K562 (cell line): Measurements from ENCODE around the gene GLRA3. TPM values are rescaled to one million over a fixed set of nuclear protein-coding genes. Genes with fewer than 3 reads are reported as not detected.

Experiments
- ATAC-seq: fragments of 200-7000 bp; cut with Tn5 transposase; 3 replicates; pipeline ENCODE4 v1.9.1; 2020; ENCODE audit warnings: moderate library complexity
- BruUV-seq: library from RNA; stranded (reverse); fragments of 400-500 nt; replicated peaks from 2 replicates; lab custom pipeline; 2021; lab: Mats Ljungman, UMichigan
- CTCF ChIA-PET: fragments of 300-600 bp; formaldehyde crosslinking; extraction: SDS; loops from one replicate; lab custom pipeline; 2021; ENCODE audit warnings: low intra/inter-chr PET ratio; lab: Yijun Ruan, JAX
- POLR2A ChIA-PET: fragments of 300-600, 350-650 bp; sonication (Branson Sonifier 250); formaldehyde crosslinking; extraction: SDS; loops from one replicate; lab custom pipeline; 2021; ENCODE audit warnings: antibody characterized with exemption, inconsistent platforms; lab: Yijun Ruan, JAX
- DNase-seq, 4 experiments: peaks; one replicate each; pipeline versions ENCODE4 v3.0.0 to v3.0.0-alpha.2; 2011 to 2018; ENCODE audit warnings: low spot score in 3 of 4, mixed read lengths in 3 of 4; ENCODE audit errors: extremely low read depth in 1 of 4
- FAIRE-seq: peaks from 2 replicates; lab custom pipeline; 2011; peaks lifted over from hg19 to GRCh38; lab: Jason Lieb, UNC
- H2AFZ ChIP-seq: 2 replicates; pipeline ENCODE4 v1.6.0; 2011; ENCODE audit warnings: low read depth, low read length, control low read depth, inconsistent platforms
- H3K27ac ChIP-seq: fragments of 200-600 bp; 3 replicates; pipeline ENCODE4 v1.8.0; 2011; ENCODE audit warnings: low read depth, mild to moderate bottlenecking, control low read depth, inconsistent platforms, low read length, moderate library complexity, mixed read lengths; ENCODE audit errors: extremely low read depth
- H3K27me3 ChIP-seq, 2 experiments: fragments of 300-600 bp in 1 of 2; 2 replicates in 1 of 2; 3 replicates in 1 of 2; pipeline versions ENCODE4 v1.6.0 to v1.8.0; 2011; ENCODE audit warnings: inconsistent platforms in 2 of 2, low read length in 2 of 2, mild to moderate bottlenecking in 1 of 2, mixed read lengths in 1 of 2, moderate library complexity in 1 of 2; ENCODE audit not compliant: control insufficient read depth in 2 of 2, insufficient read depth in 2 of 2
- H3K36me3 ChIP-seq: fragments of 300-600 bp; 3 replicates; pipeline ENCODE4 v1.8.0; 2011; ENCODE audit warnings: mild to moderate bottlenecking, low read length, inconsistent platforms; ENCODE audit not compliant: control insufficient read depth, insufficient read depth
- H3K4me1 ChIP-seq, 2 experiments: fragments of 200-600 bp in 1 of 2; replicated peaks in 1 of 2; 2 replicates in 1 of 2; 3 replicates in 1 of 2; pipeline versions ENCODE4 v1.5.1 to v1.8.0; 2011; ENCODE audit warnings: inconsistent platforms in 2 of 2, low read length in 2 of 2, mild to moderate bottlenecking in 1 of 2, mixed read lengths in 1 of 2, moderate library complexity in 1 of 2; ENCODE audit not compliant: control insufficient read depth in 2 of 2, insufficient read depth in 2 of 2
- H3K4me2 ChIP-seq: 2 replicates; pipeline ENCODE4 v1.6.1; 2011; ENCODE audit warnings: low read length, control low read depth, inconsistent platforms, mixed read lengths; ENCODE audit not compliant: insufficient read depth
- H3K4me3 ChIP-seq: fragments of 200-600 bp; sonication (generic), shearing (Covaris generic); 2 replicates; pipeline ENCODE4 v1.5.1; 2016; ENCODE audit warnings: control low read depth, inconsistent platforms
- H3K79me2 ChIP-seq: fragments of 200-600 bp; 3 replicates; pipeline ENCODE4 v1.8.0; 2011; ENCODE audit warnings: low read length, inconsistent platforms; ENCODE audit not compliant: control insufficient read depth, insufficient read depth
- H3K9ac ChIP-seq, 2 experiments: 2 replicates each; pipeline versions ENCODE4 v1.6.0 to v1.6.1; 2011; ENCODE audit warnings: low read depth in 2 of 2, low read length in 2 of 2, control low read depth in 1 of 2, inconsistent platforms in 1 of 2, mild to moderate bottlenecking in 1 of 2, mixed read lengths in 1 of 2; ENCODE audit not compliant: insufficient read depth in 1 of 2
- H3K9me1 ChIP-seq: one replicate; pipeline ENCODE4 v1.6.0; 2011; ENCODE audit warnings: inconsistent platforms, mild to moderate bottlenecking, low read length, moderate library complexity; ENCODE audit not compliant: control insufficient read depth, insufficient read depth
- H3K9me3 ChIP-seq: replicated peaks from 2 replicates; pipeline ENCODE4 v1.5.1; 2011; ENCODE audit warnings: low read depth, low read length, inconsistent platforms; ENCODE audit not compliant: control insufficient read depth, insufficient read depth
- H4K20me1 ChIP-seq: replicated peaks from 2 replicates; pipeline ENCODE4 v1.6.1; 2011; ENCODE audit warnings: low read length, inconsistent platforms, mixed read lengths; ENCODE audit not compliant: control insufficient read depth, insufficient read depth
- ATF3 ChIP-seq, 2 experiments: fragments of 450-650 bp in 1 of 2; sonication (generic) in 1 of 2; formaldehyde crosslinking in 1 of 2; IDR thresholded peaks in 1 of 2; conservative IDR thresholded peaks in 1 of 2; 2 replicates each; pipeline versions ENCODE4 v1.6.1 to v1.8.1; 2016 to 2023; ENCODE audit warnings: mild to moderate bottlenecking in 2 of 2, moderate library complexity in 2 of 2, inconsistent platforms in 1 of 2, missing genetic modification reagents in 1 of 2
- IRF2 ChIP-seq: sonication (generic); formaldehyde crosslinking; IDR thresholded peaks from 2 replicates; pipeline ENCODE4 v1.8.1; 2022; ENCODE audit warnings: mild to moderate bottlenecking, missing genetic modification reagents
- NFYB ChIP-seq: IDR thresholded peaks from 2 replicates; pipeline ENCODE4 v1.6.1; 2011; ENCODE audit warnings: mild to moderate bottlenecking, moderate library complexity; ENCODE audit not compliant: insufficient read length; ENCODE audit errors: extremely low read depth
- POLR2A ChIP-seq: fragments of 450-650 bp; conservative IDR thresholded peaks from 2 replicates; pipeline ENCODE4 v1.6.1; 2016
- POLR3G ChIP-seq: IDR thresholded peaks from 2 replicates; pipeline ENCODE4 v1.6.1; 2011; ENCODE audit not compliant: insufficient read length, insufficient replicate concordance; ENCODE audit errors: extremely low read depth
- RFX7 ChIP-seq: fragments of 250-450 bp; sonication (Bioruptor Pico); IDR thresholded peaks from 2 replicates; pipeline ENCODE4 v1.5.1; 2021; ENCODE audit warnings: mild to moderate bottlenecking
- SAP30 ChIP-seq: fragments of 200-600 bp; sonication (generic); IDR thresholded peaks from 2 replicates; pipeline ENCODE4 v1.6.1; 2012; ENCODE audit warnings: borderline replicate concordance, low read depth, mild to moderate bottlenecking, moderate library complexity, low read length, control low read depth, inconsistent platforms; ENCODE audit not compliant: insufficient read depth, poor library complexity, severe bottlenecking
- SFPQ ChIP-seq: fragments of 200-400 bp; formaldehyde crosslinking; IDR thresholded peaks from 2 replicates; pipeline ENCODE4 v1.6.1; 2017; ENCODE audit warnings: mild to moderate bottlenecking, low read depth, low read length, moderate library complexity
- SIN3B ChIP-seq: fragments of 450-650 bp; IDR thresholded peaks from 2 replicates; pipeline ENCODE4 v1.6.1; 2017; ENCODE audit warnings: low read depth, mild to moderate bottlenecking, moderate library complexity
- SUPT5H ChIP-seq: fragments of 450-650 bp; IDR thresholded peaks from 2 replicates; pipeline ENCODE4 v1.6.1; 2016
- ZBTB5 ChIP-seq: fragments of 450-650 bp; IDR thresholded peaks from 2 replicates; pipeline ENCODE4 v1.6.1; 2017; ENCODE audit warnings: antibody characterized with exemption
- ZNF408 ChIP-seq: fragments of 250-450 bp; sonication (Bioruptor Pico); IDR thresholded peaks from 2 replicates; pipeline ENCODE4 v1.4.0; 2020; ENCODE audit warnings: low read depth, mild to moderate bottlenecking, moderate library complexity
- in situ Hi-C: fragments of 300-500 bp; cut with MboI; formaldehyde crosslinking; loops from 4 replicates; pipeline ENCODE4 v1.15.0; 2018; ENCODE audit warnings: inconsistent platforms, mixed read lengths
- intact Hi-C: fragments of 100-400 bp; cut with micrococcal nuclease; formaldehyde crosslinking; loops from 2 replicates; pipeline ENCODE4 v1.14.2; 2022
- polyA plus RNA-seq, 8 experiments: library from polyadenylated mRNA; depleted of rRNA in 4 of 8; stranded (reverse) in 5 of 8; unstranded in 3 of 8; fragments of >200 nt; fragmentation: Nextera tagmentation in 2 of 8; fragmentation: Illumina TruSeq in 1 of 8; extraction: Ambion mirVana in 2 of 8; extraction: Trizol in 1 of 8; gene quantifications; 2 replicates each; pipeline versions ENCODE4 v1.2.1 to v1.2.3, GENCODE V29; 2011 to 2014; ENCODE audit warnings: inconsistent platforms in 1 of 8, missing spikeins in 1 of 8
- total RNA-seq, 7 experiments: library from RNA; depleted of rRNA in 6 of 7; stranded (reverse); fragments of >200 nt in 6 of 7; fragmentation: Illumina TruSeq in 2 of 7; extraction: Trizol in 2 of 7; gene quantifications; 2 replicates each; pipeline versions ENCODE4 v1.2.1 to v1.2.3, GENCODE V29; 2011 to 2021; ENCODE audit warnings: low replicate concordance in 1 of 7
- TF ChIP-seq, protein P1 (sequence below): sonication (generic); formaldehyde crosslinking; IDR thresholded peaks from 2 replicates; pipeline ENCODE4 v1.8.0; 2023; ENCODE audit warnings: mild to moderate bottlenecking, missing genetic modification reagents

GLRA3 gene
- total and polyA plus RNA-seq, 9 of the 15 experiments (the other 6 are each of a cell fraction or from before 2014, with no cell fraction given): 0.06 to 0.14 (median 0.08) TPM; not detected in 2

DNA sequence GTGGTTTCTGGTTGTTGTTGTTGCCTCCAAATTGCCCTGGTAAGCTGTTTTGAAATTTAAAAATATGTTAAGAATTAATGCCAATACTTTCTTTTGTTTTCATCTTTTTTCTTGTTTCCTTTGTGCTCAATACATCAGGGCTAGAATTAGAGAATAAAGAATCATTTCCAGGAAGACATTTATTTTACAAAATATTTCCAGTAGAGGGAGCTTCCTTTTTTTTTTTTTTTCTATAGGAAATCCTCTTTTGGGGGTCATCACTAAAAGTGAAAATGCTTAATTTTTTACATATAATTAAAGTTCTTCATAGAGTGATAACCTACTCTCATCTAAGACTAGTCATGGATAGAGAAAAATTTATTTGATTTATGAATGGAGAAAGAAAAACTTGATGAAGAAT, 2.4 kb downstream of the GLRA3 start:
- Histone ChIP-seq H3K4me1 (peaks cover 0 to 4% of the 10 kb centered on the region in 2 experiments; a peak in 2 of 5 replicates), H3K79me2 (no peaks in the 10 kb centered on the region), H3K9ac (no peak overlapping the region), H3K27me3 (no peaks in the 10 kb centered on the region), H3K9me1 (no peaks in the 10 kb centered on the region), H3K9me3 (no peaks in the 10 kb centered on the region), H4K20me1 (no peaks in the 10 kb centered on the region), H2AFZ (no peak overlapping the region), H3K36me3 (no peaks in the 10 kb centered on the region), H3K27ac (no peak overlapping the region), H3K4me3 (no peak overlapping the region), H3K4me2 (no peak overlapping the region)
- ChIA-PET CTCF (interaction anchor here (0.7 kb wide), 1 partner anchor 74 kb away, joined by 6 read pairs; no protein-coding TSS in a partner anchor), POLR2A (interaction anchor here (0.6 kb wide), 1 partner anchor 1451 kb away, joined by 3 read pairs; no protein-coding TSS in a partner anchor)
- in situ Hi-C loops: loop anchor here (25.0 kb wide), 1 partner anchor 811 kb away; no protein-coding TSS in a partner anchor
- BruUV-seq: no TSS peak
- FAIRE-seq (no peak), ATAC-seq (no peak), DNase-seq (no peak)
- intact Hi-C loops: loop anchor here (5.0 kb wide), 1 partner anchor 64 kb away; no protein-coding TSS in a partner anchor
- no peak for TF ChIP-seq IRF2 (CRISPR knock-in tag)
- no peak for TF ChIP-seq ATF3 (IDR thresholded peaks at IDR 0.05)
- no peak for TF ChIP-seq ATF3 (CRISPR knock-in tag; conservative IDR thresholded peaks at IDR 0.05)
- TF ChIP-seq SUPT5H: no peak
- no peak for TF ChIP-seq SAP30
- TF ChIP-seq POLR2A: no peak
- TF ChIP-seq ZNF408 (CRISPR knock-in tag): no peak
- TF ChIP-seq ZBTB5: no peak
- no peak for TF ChIP-seq NFYB
- TF ChIP-seq SIN3B: no peak
- TF ChIP-seq, protein P1, sequence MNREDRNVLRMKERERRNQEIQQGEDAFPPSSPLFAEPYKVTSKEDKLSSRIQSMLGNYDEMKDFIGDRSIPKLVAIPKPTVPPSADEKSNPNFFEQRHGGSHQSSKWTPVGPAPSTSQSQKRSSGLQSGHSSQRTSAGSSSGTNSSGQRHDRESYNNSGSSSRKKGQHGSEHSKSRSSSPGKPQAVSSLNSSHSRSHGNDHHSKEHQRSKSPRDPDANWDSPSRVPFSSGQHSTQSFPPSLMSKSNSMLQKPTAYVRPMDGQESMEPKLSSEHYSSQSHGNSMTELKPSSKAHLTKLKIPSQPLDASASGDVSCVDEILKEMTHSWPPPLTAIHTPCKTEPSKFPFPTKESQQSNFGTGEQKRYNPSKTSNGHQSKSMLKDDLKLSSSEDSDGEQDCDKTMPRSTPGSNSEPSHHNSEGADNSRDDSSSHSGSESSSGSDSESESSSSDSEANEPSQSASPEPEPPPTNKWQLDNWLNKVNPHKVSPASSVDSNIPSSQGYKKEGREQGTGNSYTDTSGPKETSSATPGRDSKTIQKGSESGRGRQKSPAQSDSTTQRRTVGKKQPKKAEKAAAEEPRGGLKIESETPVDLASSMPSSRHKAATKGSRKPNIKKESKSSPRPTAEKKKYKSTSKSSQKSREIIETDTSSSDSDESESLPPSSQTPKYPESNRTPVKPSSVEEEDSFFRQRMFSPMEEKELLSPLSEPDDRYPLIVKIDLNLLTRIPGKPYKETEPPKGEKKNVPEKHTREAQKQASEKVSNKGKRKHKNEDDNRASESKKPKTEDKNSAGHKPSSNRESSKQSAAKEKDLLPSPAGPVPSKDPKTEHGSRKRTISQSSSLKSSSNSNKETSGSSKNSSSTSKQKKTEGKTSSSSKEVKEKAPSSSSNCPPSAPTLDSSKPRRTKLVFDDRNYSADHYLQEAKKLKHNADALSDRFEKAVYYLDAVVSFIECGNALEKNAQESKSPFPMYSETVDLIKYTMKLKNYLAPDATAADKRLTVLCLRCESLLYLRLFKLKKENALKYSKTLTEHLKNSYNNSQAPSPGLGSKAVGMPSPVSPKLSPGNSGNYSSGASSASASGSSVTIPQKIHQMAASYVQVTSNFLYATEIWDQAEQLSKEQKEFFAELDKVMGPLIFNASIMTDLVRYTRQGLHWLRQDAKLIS: no peak
- TF ChIP-seq RFX7: no peak
- no peak for TF ChIP-seq SFPQ
- TF ChIP-seq POLR3G: no peak
